Measurements from ENCODE around the gene ZNF608. TPM values are rescaled to one million over a fixed set of nuclear protein-coding genes. Genes with fewer than 3 reads are reported as not detected.

Gene ZNF608
- total and polyA plus RNA-seq, 2 donors (not counting 3 experiments of a cell fraction or from before 2014, with no cell fraction given): 16.2 to 33.6 TPM

DNA sequence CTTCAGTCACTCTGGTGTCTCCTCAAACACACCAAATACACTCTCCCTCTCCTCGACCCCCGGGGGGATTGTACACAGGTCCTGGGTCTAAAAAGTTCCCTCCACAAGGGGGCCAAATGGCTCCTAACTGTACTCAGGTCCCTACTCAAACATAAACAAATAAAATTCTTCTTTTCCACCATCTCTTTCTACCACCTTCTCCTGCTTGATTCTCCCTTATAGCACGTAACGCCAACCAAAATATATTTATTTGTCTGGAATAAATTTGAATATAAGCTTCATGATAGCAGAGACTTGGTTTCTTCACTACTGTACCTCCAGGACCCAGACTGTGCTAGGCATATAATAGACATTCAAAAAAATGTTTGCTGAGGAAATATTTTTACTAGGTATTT, 21.4 kb downstream of the ZNF608 start:
- Histone ChIP-seq H4K20me1 (replicated peaks; ENCODE audit: control insufficient read depth, extremely low read depth, insufficient read depth, low read length) (no peaks in the 10 kb centered on the region), H3K9me1 (replicated peaks; ENCODE audit: control insufficient read depth, extremely low read depth, insufficient read depth, low read length) (no peaks in the 10 kb centered on the region), H3K4me3 (replicated peaks in 1 of 3; ENCODE audit: insufficient read depth in 1 of 3, low read depth in 1 of 3, low read length in 3 of 3) (no peak overlapping the region), H3K9ac (replicated peaks; ENCODE audit: extremely low read depth, insufficient read depth, low read length) (no peak overlapping the region), H3K27ac (ENCODE audit: insufficient read depth, low read depth, low read length) (no peak overlapping the region), H3K36me3 (ENCODE audit: control insufficient read depth in 2 of 2, extremely low read depth in 1 of 2, insufficient read depth in 2 of 2, low read length in 2 of 2) (no peaks in the 10 kb centered on the region), H2AFZ (ENCODE audit: low read depth, low read length) (no peak overlapping the region), H3K79me2 (ENCODE audit: control insufficient read depth, insufficient read depth, low read length) (peaks cover 10% of the 10 kb centered on the region), H3K27me3 (ENCODE audit: control insufficient read depth in 2 of 2, insufficient read depth in 2 of 2, low read length in 2 of 2) (no peaks in the 10 kb centered on the region), H3K9me3 (replicated peaks; ENCODE audit: control insufficient read depth, insufficient read depth, low read length) (no peaks in the 10 kb centered on the region), H3K4me2 (ENCODE audit: insufficient read depth, low read length) (no peak overlapping the region), H3K4me1 (ENCODE audit: control insufficient read depth, extremely low read depth, insufficient read depth, low read length) (no peaks in the 10 kb centered on the region)
- no peak for TF ChIP-seq GATA2 (IDR thresholded peaks at IDR 0.05; ENCODE audit: insufficient read depth, insufficient read length, low read depth, low read length)
- no peak for TF ChIP-seq FOS (IDR thresholded peaks at IDR 0.05; ENCODE audit: borderline replicate concordance, insufficient read depth, low read length)
- intact Hi-C loops (cut with micrococcal nuclease): no loop called here
- DNase-seq (ENCODE audit: low read depth, low spot score): no peak
- dilution Hi-C loops (cut with MboI; ENCODE audit: extremely low pct_ligation_motif_present, low sequenced_read_pairs): no loop called here
- CTCF ChIA-PET: no interaction called here
- FAIRE-seq: no peak
- POLR2A ChIA-PET: interaction anchor here (0.6 kb wide), 1 partner anchor 834 kb away, joined by 3 read pairs; no protein-coding TSS in a partner anchor
- BruUV-seq (replicated peaks): no TSS peak

DNA sequence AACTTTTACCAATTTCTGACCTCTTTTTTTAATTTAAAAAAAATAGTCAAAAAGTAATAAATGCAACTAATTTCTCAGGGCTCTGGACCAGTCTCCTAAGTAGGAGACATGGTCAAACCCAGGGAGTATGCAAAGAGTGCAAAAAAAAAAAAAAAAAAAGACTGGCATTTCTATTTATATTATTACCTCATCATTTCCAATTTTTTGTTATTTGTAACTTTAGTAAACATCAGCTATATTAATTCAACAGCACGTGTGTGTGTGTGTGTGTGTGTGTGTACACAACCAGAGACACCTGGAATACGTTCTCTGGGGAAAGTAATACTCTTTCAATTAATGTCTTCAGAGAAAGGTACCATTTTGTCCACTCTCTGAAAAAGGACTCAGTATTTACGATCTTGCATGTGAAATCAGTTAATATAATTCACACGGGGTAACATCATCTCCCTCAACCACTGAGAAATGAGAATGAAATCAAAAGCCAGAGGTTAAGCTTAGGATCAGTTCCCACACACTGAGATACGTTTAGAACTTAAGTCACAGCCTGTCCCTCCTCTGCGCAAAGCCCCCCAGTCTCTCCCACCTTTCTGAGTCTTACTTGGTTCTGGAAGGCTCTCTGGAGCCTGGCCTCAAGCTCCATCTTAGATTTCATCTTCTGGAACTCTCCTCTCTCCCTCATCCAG, 21.9 kb downstream of the ZNF608 start:
- CTCF ChIA-PET: no interaction called here
- no TSS peak for BruUV-seq (replicated peaks)
- peaks cover 9% of the 10 kb centered on the region for H3K79me2 ChIP-seq (ENCODE audit: control insufficient read depth, insufficient read depth, low read length)

More for the DNA sequence above, 21.9 kb downstream of the ZNF608 start:
- H2AFZ ChIP-seq (ENCODE audit: low read depth, low read length): no peak overlapping the region
- dilution Hi-C loops (cut with MboI; ENCODE audit: extremely low pct_ligation_motif_present, low sequenced_read_pairs): no loop called here
- FAIRE-seq (no peak), DNase-seq (ENCODE audit: low read depth, low spot score) (no peak)
- no peak overlapping the region for H3K9ac ChIP-seq (replicated peaks; ENCODE audit: extremely low read depth, insufficient read depth, low read length)
- no peaks in the 10 kb centered on the region for H3K9me3 ChIP-seq (replicated peaks; ENCODE audit: control insufficient read depth, insufficient read depth, low read length)
- H3K27ac ChIP-seq (ENCODE audit: insufficient read depth, low read depth, low read length): no peak overlapping the region
- no peaks in the 10 kb centered on the region for H4K20me1 ChIP-seq (replicated peaks; ENCODE audit: control insufficient read depth, extremely low read depth, insufficient read depth, low read length)
- no peak overlapping the region for H3K4me3 ChIP-seq (replicated peaks in 1 of 3; ENCODE audit: insufficient read depth in 1 of 3, low read depth in 1 of 3, low read length in 3 of 3)
- no peak overlapping the region for H3K4me2 ChIP-seq (ENCODE audit: insufficient read depth, low read length)
- no peaks in the 10 kb centered on the region for H3K27me3 ChIP-seq (ENCODE audit: control insufficient read depth in 2 of 2, insufficient read depth in 2 of 2, low read length in 2 of 2)
- TF ChIP-seq MYC (IDR thresholded peaks at IDR 0.05; ENCODE audit: low read depth, low read length) (no peak), JUN (IDR thresholded peaks at IDR 0.05; ENCODE audit: borderline replicate concordance, insufficient read depth, insufficient read length, low read depth) (no peak), POLR2AphosphoS5 (IDR thresholded peaks at IDR 0.05; ENCODE audit: insufficient read depth, low read depth, low read length) (no peak), EZH2 (IDR thresholded peaks at IDR 0.05; ENCODE audit: borderline replicate concordance, low read depth, low read length, severe bottlenecking) (no peak), FOS (IDR thresholded peaks at IDR 0.05; ENCODE audit: borderline replicate concordance, insufficient read depth, low read length) (no peak), GATA2 (IDR thresholded peaks at IDR 0.05; ENCODE audit: insufficient read depth, insufficient read length, low read depth, low read length) (no peak), POLR2A (IDR thresholded peaks at IDR 0.05; ENCODE audit: low read depth, low read length) (no peak)
- TF ChIP-seq, protein P1, sequence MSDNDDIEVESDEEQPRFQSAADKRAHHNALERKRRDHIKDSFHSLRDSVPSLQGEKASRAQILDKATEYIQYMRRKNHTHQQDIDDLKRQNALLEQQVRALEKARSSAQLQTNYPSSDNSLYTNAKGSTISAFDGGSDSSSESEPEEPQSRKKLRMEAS (IDR thresholded peaks at IDR 0.05; ENCODE audit: insufficient read depth, insufficient read length): no peak
- TF ChIP-seq, protein P2, sequence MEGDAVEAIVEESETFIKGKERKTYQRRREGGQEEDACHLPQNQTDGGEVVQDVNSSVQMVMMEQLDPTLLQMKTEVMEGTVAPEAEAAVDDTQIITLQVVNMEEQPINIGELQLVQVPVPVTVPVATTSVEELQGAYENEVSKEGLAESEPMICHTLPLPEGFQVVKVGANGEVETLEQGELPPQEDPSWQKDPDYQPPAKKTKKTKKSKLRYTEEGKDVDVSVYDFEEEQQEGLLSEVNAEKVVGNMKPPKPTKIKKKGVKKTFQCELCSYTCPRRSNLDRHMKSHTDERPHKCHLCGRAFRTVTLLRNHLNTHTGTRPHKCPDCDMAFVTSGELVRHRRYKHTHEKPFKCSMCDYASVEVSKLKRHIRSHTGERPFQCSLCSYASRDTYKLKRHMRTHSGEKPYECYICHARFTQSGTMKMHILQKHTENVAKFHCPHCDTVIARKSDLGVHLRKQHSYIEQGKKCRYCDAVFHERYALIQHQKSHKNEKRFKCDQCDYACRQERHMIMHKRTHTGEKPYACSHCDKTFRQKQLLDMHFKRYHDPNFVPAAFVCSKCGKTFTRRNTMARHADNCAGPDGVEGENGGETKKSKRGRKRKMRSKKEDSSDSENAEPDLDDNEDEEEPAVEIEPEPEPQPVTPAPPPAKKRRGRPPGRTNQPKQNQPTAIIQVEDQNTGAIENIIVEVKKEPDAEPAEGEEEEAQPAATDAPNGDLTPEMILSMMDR (IDR thresholded peaks at IDR 0.05; ENCODE audit: extremely low read depth in 1 of 2, insufficient read depth in 1 of 2, low read depth in 1 of 2, low read length in 2 of 2): no peak
- intact Hi-C loops (cut with micrococcal nuclease): no loop called here
- POLR2A ChIA-PET: interaction anchor here (0.6 kb wide), 1 partner anchor 835 kb away, joined by 3 read pairs; no protein-coding TSS in a partner anchor
- no peaks in the 10 kb centered on the region for H3K9me1 ChIP-seq (replicated peaks; ENCODE audit: control insufficient read depth, extremely low read depth, insufficient read depth, low read length)
- H3K36me3 ChIP-seq (ENCODE audit: control insufficient read depth in 2 of 2, extremely low read depth in 1 of 2, insufficient read depth in 2 of 2, low read length in 2 of 2): no peaks in the 10 kb centered on the region
- no peaks in the 10 kb centered on the region for H3K4me1 ChIP-seq (ENCODE audit: control insufficient read depth, extremely low read depth, insufficient read depth, low read length)
